Brain microvascular endothelial cell (primary cell): ENCODE data around the gene LPIN3.

Source experiments
- DNase-seq: peaks from one replicate; pipeline ENCODE4 v3.0.0-alpha.2; 2020
- H3K27ac ChIP-seq: fragments of 250-450 bp; sonication (Bioruptor Pico); 2 replicates; pipeline ENCODE4 v1.5.1; 2020; ENCODE audit warnings: mild to moderate bottlenecking, moderate library complexity
- H3K27me3 ChIP-seq: fragments of 250-450 bp; sonication (Bioruptor Pico); replicated peaks from 2 replicates; pipeline ENCODE4 v1.5.1; 2020; ENCODE audit warnings: mild to moderate bottlenecking
- H3K36me3 ChIP-seq: fragments of 250-450 bp; sonication (Bioruptor Pico); replicated peaks from 2 replicates; pipeline ENCODE4 v1.5.1; 2020; ENCODE audit warnings: mild to moderate bottlenecking
- H3K4me3 ChIP-seq: 2 replicates; pipeline ENCODE4 v1.5.1; 2011; ENCODE audit warnings: low read depth, mild to moderate bottlenecking, control low read depth, low read length, moderate library complexity
- in situ Hi-C: cut with HindIII; loops from 2 replicates; pipeline ENCODE4 v1.10.0; 2017; ENCODE audit warnings: low sequenced_read_pairs, low pct_ligation_motif_present
- TF ChIP-seq, protein P1 (sequence below): IDR thresholded peaks from 2 replicates; pipeline ENCODE4 v1.5.1; 2011; ENCODE audit warnings: low read depth, mild to moderate bottlenecking, moderate library complexity, low read length, control low read depth, inconsistent platforms; ENCODE audit errors: missing control alignments

The LPIN3 gene

DNA sequence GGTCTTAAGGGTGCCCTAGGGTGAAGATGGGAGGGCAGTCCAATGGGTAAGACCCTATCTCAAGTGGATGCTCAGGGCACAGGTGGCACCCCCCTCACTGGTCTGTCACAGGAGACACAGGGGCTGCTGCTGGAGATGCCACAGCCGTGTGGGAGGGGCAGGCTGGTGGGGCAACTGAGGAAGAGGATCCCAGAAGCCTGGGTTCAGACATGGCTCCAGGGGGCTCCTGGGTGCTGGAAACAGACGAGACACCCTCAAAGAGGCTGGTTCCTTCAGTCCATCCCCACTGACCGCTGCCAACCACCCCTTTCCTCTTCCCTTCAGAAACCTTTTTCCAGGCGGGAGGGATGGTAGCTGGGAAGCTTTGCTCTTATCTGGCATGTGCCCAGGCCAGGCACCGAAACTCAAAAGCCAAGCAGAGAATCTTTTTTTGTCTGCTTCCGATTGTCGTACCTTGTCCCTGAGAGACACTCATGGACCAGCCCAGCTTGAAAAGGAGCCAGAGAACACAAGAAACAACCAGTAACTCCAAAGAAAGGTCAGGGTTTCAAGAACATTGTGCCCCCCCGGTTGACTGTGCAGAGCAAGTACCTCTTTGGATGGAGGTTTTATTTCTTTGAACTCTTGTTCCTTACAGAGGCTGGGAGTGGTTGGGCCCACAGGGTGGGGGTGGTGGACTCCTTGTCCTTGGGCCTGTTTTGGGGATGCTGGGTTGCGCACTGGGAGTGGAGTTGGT lies 54.5 kb downstream of the LPIN3 start:
- DNase-seq, result no peak
- Histone ChIP-seq H3K4me3 (no peak overlapping the region), H3K27me3 (no peaks in the 10 kb centered on the region), H3K27ac (no peak overlapping the region), H3K36me3 (no peaks in the 10 kb centered on the region)
- in situ Hi-C loops, result no loop called here
- TF ChIP-seq, protein P1, sequence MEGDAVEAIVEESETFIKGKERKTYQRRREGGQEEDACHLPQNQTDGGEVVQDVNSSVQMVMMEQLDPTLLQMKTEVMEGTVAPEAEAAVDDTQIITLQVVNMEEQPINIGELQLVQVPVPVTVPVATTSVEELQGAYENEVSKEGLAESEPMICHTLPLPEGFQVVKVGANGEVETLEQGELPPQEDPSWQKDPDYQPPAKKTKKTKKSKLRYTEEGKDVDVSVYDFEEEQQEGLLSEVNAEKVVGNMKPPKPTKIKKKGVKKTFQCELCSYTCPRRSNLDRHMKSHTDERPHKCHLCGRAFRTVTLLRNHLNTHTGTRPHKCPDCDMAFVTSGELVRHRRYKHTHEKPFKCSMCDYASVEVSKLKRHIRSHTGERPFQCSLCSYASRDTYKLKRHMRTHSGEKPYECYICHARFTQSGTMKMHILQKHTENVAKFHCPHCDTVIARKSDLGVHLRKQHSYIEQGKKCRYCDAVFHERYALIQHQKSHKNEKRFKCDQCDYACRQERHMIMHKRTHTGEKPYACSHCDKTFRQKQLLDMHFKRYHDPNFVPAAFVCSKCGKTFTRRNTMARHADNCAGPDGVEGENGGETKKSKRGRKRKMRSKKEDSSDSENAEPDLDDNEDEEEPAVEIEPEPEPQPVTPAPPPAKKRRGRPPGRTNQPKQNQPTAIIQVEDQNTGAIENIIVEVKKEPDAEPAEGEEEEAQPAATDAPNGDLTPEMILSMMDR, result no peak

DNA sequence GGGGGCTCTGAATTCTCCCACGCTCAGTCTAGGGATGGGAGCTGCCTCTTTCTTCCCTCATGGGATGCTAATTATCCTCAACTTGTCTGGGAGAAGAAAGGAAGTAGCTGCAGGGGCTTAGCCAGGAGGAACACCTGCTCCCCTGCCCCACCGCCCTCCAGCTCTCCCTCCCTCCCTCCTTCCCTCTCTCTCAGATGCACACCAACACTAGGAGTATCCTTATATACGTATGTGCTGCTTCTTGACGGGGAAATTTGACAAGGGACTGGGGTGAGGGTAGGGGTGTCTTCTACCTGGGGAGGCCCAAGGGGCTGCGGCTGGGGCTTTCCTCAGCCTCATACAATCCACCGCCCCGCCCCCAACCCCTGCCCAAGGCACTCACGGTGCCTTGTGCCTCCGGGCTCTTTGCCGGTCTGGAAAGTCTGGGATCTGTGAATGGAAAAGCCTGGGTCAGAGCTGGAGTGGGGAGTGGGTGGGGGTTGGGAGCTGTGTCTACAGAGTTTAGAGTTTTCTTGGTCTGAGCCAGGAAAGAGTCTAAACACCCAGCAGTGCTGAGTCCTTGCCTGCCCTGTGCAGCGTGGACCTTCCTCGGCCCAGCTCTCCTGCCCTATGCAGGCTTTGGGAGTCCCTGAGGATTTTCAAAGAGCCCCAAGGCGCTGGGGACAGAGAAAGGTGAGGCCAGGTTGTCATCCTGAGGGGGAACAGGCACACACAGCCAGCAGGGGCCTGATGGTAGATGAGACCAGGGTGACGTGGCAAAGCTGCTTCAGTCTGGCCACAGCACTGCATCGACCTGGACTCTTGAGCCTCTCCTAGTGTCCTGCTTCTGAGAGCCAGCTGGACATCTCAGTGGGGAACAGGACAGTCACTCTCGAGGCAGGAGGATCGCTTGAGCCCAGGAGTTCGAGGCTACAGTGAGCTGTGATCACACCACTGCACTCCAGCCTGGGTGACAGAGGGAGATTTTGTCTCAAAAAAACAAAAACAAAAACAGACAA lies 55.3 kb downstream of the LPIN3 start:
- Histone ChIP-seq H3K27ac (no peak overlapping the region), H3K27me3 (no peaks in the 10 kb centered on the region), H3K4me3 (no peak overlapping the region), H3K36me3 (no peaks in the 10 kb centered on the region)
- TF ChIP-seq, protein P1, result no peak
- in situ Hi-C loops, result no loop called here
- no peak for DNase-seq

DNA sequence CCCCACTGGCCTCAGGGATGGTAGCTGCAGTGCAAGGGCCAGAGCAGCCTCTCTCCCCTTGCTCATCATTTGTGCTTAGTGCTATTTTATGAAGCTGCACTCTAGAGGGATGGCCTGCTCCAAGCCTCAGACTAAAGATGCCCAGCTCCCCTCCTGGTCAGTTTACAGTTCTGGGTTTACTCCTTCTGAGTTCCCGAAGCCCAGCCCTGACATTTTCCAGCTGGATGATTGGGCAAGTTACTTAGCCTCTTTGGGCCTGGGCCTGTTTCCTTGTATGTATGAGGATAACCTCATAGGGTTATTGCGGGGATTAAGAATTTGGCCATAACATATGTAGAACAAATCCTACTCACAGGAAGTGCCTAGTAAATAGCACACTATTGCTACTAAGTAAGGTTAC lies 57.8 kb downstream of the LPIN3 start:
- H3K27ac ChIP-seq, result no peak overlapping the region
- H3K4me3 ChIP-seq, result no peak overlapping the region
- H3K27me3 ChIP-seq, result no peaks in the 10 kb centered on the region
- in situ Hi-C loops, result no loop called here
- TF ChIP-seq, protein P1, result no peak
- H3K36me3 ChIP-seq, result no peaks in the 10 kb centered on the region
- DNase-seq, result no peak

DNA sequence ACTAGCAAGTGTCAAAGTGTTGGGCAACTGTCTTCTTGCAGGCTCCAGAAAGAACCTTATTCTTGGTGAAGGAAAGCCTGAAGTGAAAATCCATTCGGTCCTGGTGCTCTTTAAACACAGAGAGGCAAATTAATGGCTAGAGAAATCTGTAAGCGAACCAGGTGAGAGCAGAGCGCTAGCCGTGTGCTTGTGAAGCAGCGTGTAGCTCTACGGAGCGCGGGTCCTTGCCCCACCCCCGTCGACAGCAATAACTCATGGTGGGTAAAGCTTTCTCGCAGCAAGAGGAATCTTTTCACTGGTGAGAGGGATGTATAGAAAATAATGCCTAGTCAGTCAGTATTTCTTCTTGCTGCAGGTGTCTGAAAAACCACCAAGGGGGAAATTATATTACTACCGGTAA lies 63.0 kb downstream of the LPIN3 start:
- no peak overlapping the region for H3K4me3 ChIP-seq
- H3K27me3 ChIP-seq, result no peaks in the 10 kb centered on the region
- TF ChIP-seq, protein P1, result no peak
- H3K36me3 ChIP-seq, result peaks cover 19% of the 10 kb centered on the region
- in situ Hi-C loops, result no loop called here
- no peak for DNase-seq
- H3K27ac ChIP-seq, result no peak overlapping the region

DNA sequence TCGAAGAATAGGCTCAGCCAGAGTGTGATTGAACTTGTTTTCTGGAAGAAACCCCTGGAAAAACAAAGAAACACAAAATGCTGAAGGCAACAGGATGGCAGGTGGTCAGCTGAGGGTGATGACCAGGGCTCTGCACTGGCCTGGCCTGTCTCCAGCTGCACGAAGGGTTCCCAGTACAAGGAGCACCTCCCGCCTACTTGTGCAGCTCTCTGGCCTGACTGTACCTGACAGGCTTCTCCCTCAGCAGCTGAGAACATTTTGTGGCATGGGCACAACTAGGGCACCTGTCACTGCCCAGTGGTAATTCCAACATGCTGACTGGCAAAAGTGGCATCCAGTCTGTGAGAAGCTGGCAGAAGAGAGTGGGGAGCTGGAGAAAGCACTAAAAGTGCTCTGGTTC lies 64.8 kb downstream of the LPIN3 start:
- no peak for DNase-seq
- TF ChIP-seq, protein P1, result no peak
- in situ Hi-C loops, result no loop called here
- Histone ChIP-seq H3K36me3 (peaks cover 23% of the 10 kb centered on the region), H3K4me3 (no peak overlapping the region), H3K27ac (no peak overlapping the region), H3K27me3 (no peaks in the 10 kb centered on the region)
